HG03460 (cell line): ENCODE measurements around the gene FOXJ3.
"Not testable (repeated sequence)": the region's sequence is repeated elsewhere in the genome, so short reads cannot be mapped to it uniquely, and the experiment has no call there.

Source experiments
- ATAC-seq: cut with Tn5 transposase; IDR thresholded peaks from one replicate; pipeline ENCODE4 v1.9.1; 2021; ENCODE audit not compliant: unreplicated experiment

Gene FOXJ3

GRCh38 chr1:42259059-42259738 lies 75.8 kb downstream of the FOXJ3 start:
- ATAC-seq: peak; percentile 47

GRCh38 chr1:42258218-42258617 lies 76.8 kb downstream of the FOXJ3 start:
- ATAC-seq: no peak

- ATAC-seq: no peak
Measured at GRCh38 chr1:42251042-42251441, 84.0 kb downstream of the FOXJ3 start.

- no peak for ATAC-seq
Measured at GRCh38 chr1:42250164-42250563, 84.9 kb downstream of the FOXJ3 start.

GRCh38 chr1:42240966-42241755 lies 93.9 kb downstream of the FOXJ3 start:
- no peak for ATAC-seq

- ATAC-seq: no peak
Measured at GRCh38 chr1:42239555-42239954, 95.5 kb downstream of the FOXJ3 start.

GRCh38 chr1:42239041-42239440 lies 96.0 kb downstream of the FOXJ3 start:
- ATAC-seq: no peak

- no peak for ATAC-seq
Measured at GRCh38 chr1:42231253-42231652, 103.8 kb downstream of the FOXJ3 start.

- no peak for ATAC-seq
Measured at GRCh38 chr1:42228938-42229337, 106.1 kb downstream of the FOXJ3 start.

GRCh38 chr1:42223036-42223435 lies 112.0 kb downstream of the FOXJ3 start:
- no peak for ATAC-seq

GRCh38 chr1:42221952-42222606 lies 113.0 kb downstream of the FOXJ3 start:
- ATAC-seq: no peak

- no peak for ATAC-seq
Measured at GRCh38 chr1:42221456-42221855, 113.6 kb downstream of the FOXJ3 start.

- ATAC-seq: no peak
Measured at GRCh38 chr1:42219627-42220026, 115.4 kb downstream of the FOXJ3 start.

- no peak for ATAC-seq
Measured at GRCh38 chr1:42214447-42214871, 120.6 kb downstream of the FOXJ3 start.

GRCh38 chr1:42211224-42211623 lies 123.8 kb downstream of the FOXJ3 start:
- ATAC-seq: no peak

- no peak for ATAC-seq
Measured at GRCh38 chr1:42210421-42211133, 124.5 kb downstream of the FOXJ3 start.

- ATAC-seq: no peak
Measured at GRCh38 chr1:42209526-42210251, 125.3 kb downstream of the FOXJ3 start.

- not testable (repeated sequence) for ATAC-seq
Measured at GRCh38 chr1:42206930-42207329, 128.1 kb downstream of the FOXJ3 start.

- no peak for ATAC-seq
Measured at GRCh38 chr1:42206164-42206563, 128.9 kb downstream of the FOXJ3 start.

- no peak for ATAC-seq
Measured at GRCh38 chr1:42201986-42202385, 133.0 kb downstream of the FOXJ3 start.

GRCh38 chr1:42198251-42198650 lies 136.8 kb downstream of the FOXJ3 start:
- ATAC-seq: no peak
